RPMI7951 (cell line): ENCODE results near the gene S100A7. TPM values are rescaled to one million over a fixed set of nuclear protein-coding genes. Genes with fewer than 3 reads are reported as not detected.
"Not testable (repeated sequence)": the region's sequence is repeated elsewhere in the genome, so short reads cannot be mapped to it uniquely, and the experiment has no call there.

Experiments used
- DNase-seq: peaks from one replicate; pipeline ENCODE4 v3.0.0-alpha.2; 2012; ENCODE audit warnings: low read depth
- total RNA-seq: library from RNA; depleted of rRNA; stranded (reverse); fragments of >200 nt; shearing (Covaris generic); gene quantifications from 2 replicates; pipeline ENCODE4 v1.2.3, GENCODE V29; 2014; rRNA removed

The S100A7 gene
- total RNA-seq, 1 experiment from 2014 or later: not detected

- DNase-seq: no peak
These were observed 29.4 kb downstream of the S100A7 start for GRCh38 chr1:153431002-153431401.

- no peak for DNase-seq
These were observed 29.9 kb downstream of the S100A7 start for GRCh38 chr1:153430561-153430960.

- DNase-seq: no peak
These were observed 30.3 kb downstream of the S100A7 start for GRCh38 chr1:153430166-153430553.

- DNase-seq: no peak
These were observed 30.9 kb downstream of the S100A7 start for GRCh38 chr1:153429266-153430165.

- no peak for DNase-seq
These were observed 31.7 kb downstream of the S100A7 start for GRCh38 chr1:153428791-153429190.

- no peak for DNase-seq
These were observed 32.3 kb downstream of the S100A7 start for GRCh38 chr1:153428073-153428638.

GRCh38 chr1:153426809-153427208, 33.6 kb downstream of the S100A7 start:
- DNase-seq: no peak

GRCh38 chr1:153422450-153423068, 37.9 kb downstream of the S100A7 start:
- DNase-seq: peak; percentile 59

- no peak for DNase-seq
These were observed 40.1 kb downstream of the S100A7 start for GRCh38 chr1:153420306-153420705.

- DNase-seq: not testable (repeated sequence)
These were observed 41.0 kb downstream of the S100A7 start for GRCh38 chr1:153419436-153419793.

- not testable (repeated sequence) for DNase-seq
These were observed 41.6 kb downstream of the S100A7 start for GRCh38 chr1:153418758-153419435.

GRCh38 chr1:153417136-153417888, 43.1 kb downstream of the S100A7 start:
- no peak for DNase-seq

GRCh38 chr1:153415850-153416570, 44.4 kb downstream of the S100A7 start, which contains the start of gene S100A7A:
Gene S100A7A, plus strand, starts transcription at chr1:153416520. Its CDS starts 1,563 bp downstream, at chr1:153418083.
- DNase-seq: no peak

GRCh38 chr1:153413961-153414360, 46.5 kb downstream of the S100A7 start:
- DNase-seq: not testable (repeated sequence)

Other genes with a start within 250 kb of the S100A7 start
- not detected in 2 replicates for gene PRR9, start 243.1 kb downstream of the S100A7 start, total RNA-seq
- gene LORICRIN, start 201.0 kb downstream of the S100A7 start, total RNA-seq: not detected in 2 replicates
- not detected in 2 replicates for gene PGLYRP3, start 147.7 kb downstream of the S100A7 start, total RNA-seq
- not detected in 2 replicates for gene PGLYRP4, start 111.8 kb downstream of the S100A7 start, total RNA-seq
- 1.1 and 2.4 TPM in 2 replicates for gene S100A9, start 102.8 kb downstream of the S100A7 start, total RNA-seq
- gene S100A12, start 85.0 kb downstream of the S100A7 start, total RNA-seq: not detected in 2 replicates
- gene S100A8, start 69.6 kb downstream of the S100A7 start, total RNA-seq: 0.68 and 4.7 TPM in 2 replicates
- not detected in 2 replicates for gene S100A7A, start 44.1 kb downstream of the S100A7 start, total RNA-seq
- gene S100A6, start 75.3 kb upstream of the S100A7 start, total RNA-seq: 1,539 and 1,679 TPM in 2 replicates
- gene S100A5, start 80.3 kb upstream of the S100A7 start, total RNA-seq: 1.4 and 2.2 TPM in 2 replicates
- gene S100A4, start 85.2 kb upstream of the S100A7 start, total RNA-seq: 836 and 954 TPM in 2 replicates
- gene S100A3, start 88.6 kb upstream of the S100A7 start, total RNA-seq: 7.7 and 15.3 TPM in 2 replicates
- gene S100A2, start 105.2 kb upstream of the S100A7 start, total RNA-seq: 9.0 and 11.2 TPM in 2 replicates
- 328 and 342 TPM in 2 replicates for gene S100A16, start 152.5 kb upstream of the S100A7 start, total RNA-seq
- gene S100A14, start 155.7 kb upstream of the S100A7 start, total RNA-seq: 0.39 TPM in 1 of 2 replicates, not detected in the other
- gene S100A13, start 166.9 kb upstream of the S100A7 start, total RNA-seq: 571 and 674 TPM in 2 replicates
- 4.7 and 5.1 TPM in 2 replicates for gene S100A1, start 167.8 kb upstream of the S100A7 start, total RNA-seq
- gene CHTOP, start 173.4 kb upstream of the S100A7 start, total RNA-seq: 34.7 and 35.0 TPM in 2 replicates
- gene SNAPIN, start 198.1 kb upstream of the S100A7 start, total RNA-seq: 74.9 and 75.2 TPM in 2 replicates
- 295 and 309 TPM in 2 replicates for gene ILF2, start 210.3 kb upstream of the S100A7 start, total RNA-seq
- not detected in 2 replicates for gene NPR1, start 218.0 kb upstream of the S100A7 start, total RNA-seq